HG03565 (cell line): ENCODE results near the gene GID8.

Source experiments
- ATAC-seq: cut with Tn5 transposase; IDR thresholded peaks from one replicate; pipeline ENCODE4 v1.9.1; 2021; ENCODE audit warnings: mild to moderate bottlenecking, moderate library complexity; ENCODE audit not compliant: unreplicated experiment

The GID8 gene

GRCh38 chr20:62941792-62942191 lies 3.8 kb downstream of the GID8 start:
- ATAC-seq = no peak

- no peak for ATAC-seq
Measured at GRCh38 chr20:62942456-62942855, 4.5 kb downstream of the GID8 start.

- ATAC-seq = no peak
Measured at GRCh38 chr20:62943396-62943795, 5.4 kb downstream of the GID8 start.

- ATAC-seq = no peak
Measured at GRCh38 chr20:62944184-62944583, 6.2 kb downstream of the GID8 start.

GRCh38 chr20:62944746-62945145 lies 6.8 kb downstream of the GID8 start:
- ATAC-seq = no peak

- ATAC-seq = no peak
Measured at GRCh38 chr20:62945771-62946339, 7.9 kb downstream of the GID8 start.

GRCh38 chr20:62946918-62947317 lies 9.0 kb downstream of the GID8 start:
- ATAC-seq = no peak

GRCh38 chr20:62947532-62948300 lies 9.8 kb downstream of the GID8 start:
- no peak for ATAC-seq

- ATAC-seq = no peak
Measured at GRCh38 chr20:62949153-62949821, 11.3 kb downstream of the GID8 start.

- ATAC-seq = no peak
Measured at GRCh38 chr20:62949962-62950361, 12.0 kb downstream of the GID8 start.

- ATAC-seq = no peak
Measured at GRCh38 chr20:62950741-62951140, 12.8 kb downstream of the GID8 start.

GRCh38 chr20:62951143-62951895 lies 13.4 kb downstream of the GID8 start:
- no peak for ATAC-seq

GRCh38 chr20:62951896-62952372 lies 14.0 kb downstream of the GID8 start:
- ATAC-seq = no peak

- ATAC-seq = peak; percentile 42
Measured at GRCh38 chr20:62952373-62952967, 14.5 kb downstream of the GID8 start, which contains the start of gene SLC17A9. TSS of gene SLC17A9 (plus strand) at chr20:62952709. CDS start at chr20:62952831, 122 bp downstream.

GRCh38 chr20:62952968-62953838 lies 15.3 kb downstream of the GID8 start:
- ATAC-seq = no peak

GRCh38 chr20:62953839-62954703 lies 16.1 kb downstream of the GID8 start:
- peak; percentile 58 for ATAC-seq

- ATAC-seq = no peak
Measured at GRCh38 chr20:62955519-62956386, 17.8 kb downstream of the GID8 start.
